ENCODE results near the gene SNAP47. TPM values are rescaled to one million over a fixed set of nuclear protein-coding genes. Genes with fewer than 3 reads are reported as not detected.

The SNAP47 gene
- total RNA-seq, 2 donors from 2014 or later: 51.6 to 74.7 TPM

GRCh38 chr1:227740401-227740960, 5.2 kb downstream of the SNAP47 start:
- intact Hi-C loops (cut with DNase I): no loop called here
- no peak for DNase-seq (ENCODE audit: low spot score)
- Histone ChIP-seq H3K9me3 (no peaks in the 10 kb centered on the region), H3K4me3 (no peak overlapping the region), H3K4me1 (replicated peaks) (peaks cover 4% of the 10 kb centered on the region), H3K27me3 (replicated peaks; ENCODE audit: insufficient read depth) (no peaks in the 10 kb centered on the region), H3K27ac (no peak overlapping the region), H3K36me3 (no peaks in the 10 kb centered on the region)
- TF ChIP-seq CTCF (IDR thresholded peaks at IDR 0.05) (no peak), POLR2AphosphoS5 (IDR thresholded peaks at IDR 0.05) (no peak), POLR2A (IDR thresholded peaks at IDR 0.05) (no peak)
- WGBS: 69% methylated on average over 3 of the region's 3 CpGs

GRCh38 chr1:227741166-227741870, 6.1 kb downstream of the SNAP47 start:
- Histone ChIP-seq H3K27me3 (replicated peaks; ENCODE audit: insufficient read depth) (no peaks in the 10 kb centered on the region), H3K27ac (no peak overlapping the region), H3K4me3 (no peak overlapping the region), H3K4me1 (replicated peaks) (peaks cover 4% of the 10 kb centered on the region), H3K36me3 (no peaks in the 10 kb centered on the region), H3K9me3 (no peaks in the 10 kb centered on the region)
- no peak for DNase-seq (ENCODE audit: low spot score)
- no peak for TF ChIP-seq CTCF (IDR thresholded peaks at IDR 0.05)
- no peak for TF ChIP-seq POLR2A (IDR thresholded peaks at IDR 0.05)
- TF ChIP-seq POLR2AphosphoS5 (IDR thresholded peaks at IDR 0.05): no peak
- WGBS: 91% methylated on average over 17 of the region's 17 CpGs
- intact Hi-C loops (cut with DNase I): no loop called here

- H3K36me3 ChIP-seq: no peaks in the 10 kb centered on the region
- no peaks in the 10 kb centered on the region for H3K9me3 ChIP-seq
- DNase-seq (ENCODE audit: low spot score): no peak
- intact Hi-C loops (cut with DNase I): no loop called here
- H3K27ac ChIP-seq: no peak overlapping the region
- peaks cover 4% of the 10 kb centered on the region for H3K4me1 ChIP-seq (replicated peaks)
- TF ChIP-seq POLR2A (IDR thresholded peaks at IDR 0.05) (no peak), CTCF (IDR thresholded peaks at IDR 0.05) (no peak), POLR2AphosphoS5 (IDR thresholded peaks at IDR 0.05) (no peak)
- H3K4me3 ChIP-seq: no peak overlapping the region
- WGBS: 88% methylated on average over 15 of the region's 18 CpGs
- no peaks in the 10 kb centered on the region for H3K27me3 ChIP-seq (replicated peaks; ENCODE audit: insufficient read depth)
Measured at GRCh38 chr1:227742738-227743715, 7.8 kb downstream of the SNAP47 start.

GRCh38 chr1:227744668-227745067, 9.4 kb downstream of the SNAP47 start:
- WGBS: 64% methylated on average over 8 of the region's 8 CpGs
- intact Hi-C loops (cut with DNase I): no loop called here
- no peaks in the 10 kb centered on the region for H3K27me3 ChIP-seq (replicated peaks; ENCODE audit: insufficient read depth)
- H3K36me3 ChIP-seq: peaks cover 0 to 5% of the 10 kb centered on the region in 2 donors
- no peak for DNase-seq (ENCODE audit: low spot score)
- no peak overlapping the region for H3K4me3 ChIP-seq
- H3K9me3 ChIP-seq: no peaks in the 10 kb centered on the region
- TF ChIP-seq CTCF (IDR thresholded peaks at IDR 0.05) (no peak), POLR2A (IDR thresholded peaks at IDR 0.05) (no peak), POLR2AphosphoS5 (IDR thresholded peaks at IDR 0.05) (no peak)
- H3K4me1 ChIP-seq (replicated peaks): peaks cover 4% of the 10 kb centered on the region
- no peak overlapping the region for H3K27ac ChIP-seq

Measured in prostate gland (tissue), 2 donors.